ENCODE data around the gene EFCAB11. TPM values are rescaled to one million over a fixed set of nuclear protein-coding genes. Genes with fewer than 3 reads are reported as not detected.

The EFCAB11 gene
- polyA plus RNA-seq, 3 donors, result 2.8 to 8.7 (median 4.8) TPM

DNA sequence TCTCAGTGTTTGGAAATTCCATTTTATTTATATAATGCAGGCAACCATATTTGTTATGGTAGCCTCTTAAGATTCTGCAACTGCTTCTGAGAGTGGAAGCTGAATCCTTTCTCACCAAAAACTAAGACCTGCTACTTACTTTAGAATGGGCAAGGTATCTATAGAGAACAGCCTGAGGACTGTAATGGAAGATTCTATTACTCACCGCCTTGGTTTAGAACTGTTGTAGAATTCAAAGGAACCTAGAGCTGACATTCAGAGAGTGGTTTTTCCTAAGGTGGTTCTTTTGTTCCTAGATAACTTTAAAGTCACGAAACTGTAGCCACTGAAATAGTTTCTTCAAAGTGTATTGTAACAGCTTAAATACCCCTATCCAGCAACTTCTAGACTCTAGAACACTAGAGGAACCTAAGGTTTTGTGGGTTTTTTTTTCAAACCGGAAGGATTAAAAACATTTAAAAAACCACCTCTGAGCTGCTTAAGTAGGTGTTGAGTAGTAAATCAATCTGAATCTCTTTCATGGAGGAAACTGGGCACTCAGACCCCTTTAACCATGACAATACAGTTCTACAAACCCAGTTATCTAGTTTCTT lies 5.4 kb upstream of the EFCAB11 start:
- H3K27ac ChIP-seq (ENCODE audit: low read depth, low read length), result no peak overlapping the region
- 76 to 92% (median 86%) methylated on average over 3 of the region's 3 CpGs for WGBS, 3 donors

DNA sequence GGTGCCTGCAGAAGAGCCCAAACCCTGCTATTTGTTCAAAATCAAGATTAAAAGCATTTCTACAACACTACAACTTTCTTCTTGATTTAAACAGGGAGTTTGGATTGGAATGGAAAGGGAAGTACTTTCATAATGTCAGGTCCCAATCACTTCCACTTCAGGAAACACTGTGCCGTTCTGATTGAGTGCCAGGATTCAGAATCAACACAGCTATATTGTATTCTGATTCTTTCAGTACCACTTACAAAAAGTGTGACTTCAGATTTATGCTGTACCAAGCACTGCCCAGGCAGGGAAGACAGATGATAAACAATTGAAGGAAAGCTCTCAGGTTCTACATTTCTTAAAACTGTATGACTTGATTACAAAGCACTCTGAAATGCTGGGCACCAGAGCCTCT lies 4.4 kb upstream of the EFCAB11 start:
- no peak overlapping the region for H3K27ac ChIP-seq (ENCODE audit: low read depth, low read length)
- WGBS, 3 donors, result 39 to 75% (median 46%) methylated on average over 1 of the region's 1 CpG

DNA sequence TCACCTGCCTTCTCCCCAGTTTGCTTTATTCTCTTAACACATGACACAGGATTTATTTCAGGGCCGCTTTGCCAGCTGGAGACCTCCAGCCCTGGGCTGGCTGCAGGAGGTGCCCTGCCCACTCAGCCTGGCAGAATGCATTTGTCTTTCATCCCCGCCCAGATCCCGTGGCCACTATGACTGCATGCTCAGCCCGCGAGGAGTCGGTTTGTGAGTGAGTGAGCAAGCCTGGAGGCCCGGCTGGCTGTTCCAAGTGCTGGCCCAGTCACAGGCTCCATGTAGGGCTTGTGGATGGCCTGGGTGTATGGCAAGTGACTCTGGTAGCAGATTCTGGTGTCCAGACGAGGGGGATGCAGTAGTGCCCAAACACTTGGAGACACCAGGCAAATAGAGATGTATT lies 3.3 kb upstream of the EFCAB11 start:
- WGBS, 3 donors, result 88 to 97% (median 95%) methylated on average over 8 of the region's 8 CpGs
- no peak overlapping the region for H3K27ac ChIP-seq (ENCODE audit: low read depth, low read length)

DNA sequence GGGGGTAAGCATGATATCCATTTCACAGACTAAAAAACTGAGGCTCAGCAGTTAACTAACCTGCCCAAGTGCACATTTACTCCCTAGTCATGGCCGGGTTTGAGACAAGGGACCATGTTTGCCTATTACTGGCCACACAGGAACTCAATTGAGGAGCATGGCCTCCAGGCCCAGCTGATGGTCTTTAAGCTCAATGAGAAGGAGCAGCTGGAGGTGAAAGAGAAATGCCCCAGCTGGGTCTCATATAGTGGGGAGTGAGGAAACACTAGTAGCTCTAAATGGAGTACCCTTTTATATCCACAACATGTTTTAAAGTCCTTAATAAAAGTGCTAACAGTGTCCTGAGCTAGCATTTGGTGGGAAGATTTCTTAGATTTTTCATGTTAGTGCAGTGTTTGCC lies 2.8 kb upstream of the EFCAB11 start:
- 88 to 97% (median 91%) methylated on average over 1 of the region's 1 CpG for WGBS, 3 donors
- H3K27ac ChIP-seq (ENCODE audit: low read depth, low read length), result no peak overlapping the region

DNA sequence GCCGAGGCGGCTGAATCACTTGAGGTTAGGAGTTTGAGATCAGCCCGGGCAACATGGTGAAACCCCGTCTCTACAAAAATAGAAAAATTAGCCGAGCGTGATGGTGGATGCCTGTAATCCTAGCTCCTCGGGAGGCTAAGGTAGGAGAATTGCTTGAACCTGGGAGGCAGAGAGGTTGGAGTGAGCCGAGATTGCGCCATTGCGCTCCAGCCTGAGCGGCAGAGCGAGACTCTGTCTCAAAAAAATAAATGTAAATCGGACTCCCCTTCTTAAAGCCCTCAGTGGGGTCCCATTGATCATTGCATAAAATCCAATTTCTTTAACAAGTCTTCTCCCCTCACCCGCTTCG lies 2.1 kb upstream of the EFCAB11 start:
- WGBS, 3 donors, result 17 to 40% (median 33%) methylated on average over 15 of the region's 15 CpGs
- H3K27ac ChIP-seq (ENCODE audit: low read depth, low read length), result no peak overlapping the region

DNA sequence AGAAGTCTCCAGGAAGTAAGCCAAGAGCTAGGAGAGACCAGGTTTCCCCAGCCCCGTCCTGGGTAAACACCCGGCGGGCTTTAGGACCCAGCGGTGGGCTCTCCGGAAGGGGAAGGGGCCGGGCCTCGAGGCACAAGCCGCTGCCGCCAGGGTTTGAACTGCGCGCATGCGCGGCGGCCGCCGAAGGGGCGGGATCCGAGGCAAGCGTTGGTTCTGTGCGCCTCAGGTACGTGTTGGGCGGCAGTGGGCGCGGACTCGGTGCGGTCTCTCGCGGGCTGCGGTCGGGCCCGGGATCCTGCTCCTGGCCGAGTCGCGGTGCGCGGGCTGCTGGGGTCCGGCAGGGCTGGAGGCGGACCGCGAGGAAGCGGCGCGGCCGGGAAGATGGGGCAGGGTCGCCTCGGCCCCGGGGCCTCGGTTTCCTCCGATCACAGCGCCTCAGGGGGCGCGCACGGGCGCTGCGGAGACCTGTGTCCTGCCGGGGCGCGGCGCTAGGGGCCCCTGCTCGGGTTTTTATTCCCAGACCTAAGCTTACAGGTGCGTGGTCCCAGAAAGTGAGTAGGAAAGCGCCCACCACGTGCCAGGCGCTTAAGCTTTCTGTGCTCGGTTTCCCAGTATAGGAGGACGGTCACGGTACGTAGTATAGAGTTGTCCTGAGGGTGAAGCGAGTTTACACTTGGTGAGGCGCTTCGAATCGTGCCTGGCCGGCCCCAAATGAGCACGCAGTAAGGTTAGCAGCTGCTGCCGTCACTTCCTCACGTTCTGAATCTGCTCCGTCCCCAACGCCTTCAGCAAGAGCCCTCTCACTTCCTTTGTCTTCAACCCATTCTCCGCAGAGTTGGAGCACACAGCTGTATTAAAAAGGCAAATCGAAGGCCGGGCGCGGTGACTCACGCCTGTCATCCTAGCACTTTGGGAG lies 1.5 kb upstream of the EFCAB11 start, which contains the start of gene TDP1:
Gene TDP1 (plus strand): TSS at position 183 of the 916 bp plus-strand sequence. CDS start 7,188 bp downstream, outside the sequence.
- H3K27ac ChIP-seq (ENCODE audit: low read depth, low read length), result peak within 1 kb of the TSS; percentile 58
- WGBS, 3 donors, result 0 to 1% (median 1%) methylated on average over 80 to 84 of the region's 84 CpGs

DNA sequence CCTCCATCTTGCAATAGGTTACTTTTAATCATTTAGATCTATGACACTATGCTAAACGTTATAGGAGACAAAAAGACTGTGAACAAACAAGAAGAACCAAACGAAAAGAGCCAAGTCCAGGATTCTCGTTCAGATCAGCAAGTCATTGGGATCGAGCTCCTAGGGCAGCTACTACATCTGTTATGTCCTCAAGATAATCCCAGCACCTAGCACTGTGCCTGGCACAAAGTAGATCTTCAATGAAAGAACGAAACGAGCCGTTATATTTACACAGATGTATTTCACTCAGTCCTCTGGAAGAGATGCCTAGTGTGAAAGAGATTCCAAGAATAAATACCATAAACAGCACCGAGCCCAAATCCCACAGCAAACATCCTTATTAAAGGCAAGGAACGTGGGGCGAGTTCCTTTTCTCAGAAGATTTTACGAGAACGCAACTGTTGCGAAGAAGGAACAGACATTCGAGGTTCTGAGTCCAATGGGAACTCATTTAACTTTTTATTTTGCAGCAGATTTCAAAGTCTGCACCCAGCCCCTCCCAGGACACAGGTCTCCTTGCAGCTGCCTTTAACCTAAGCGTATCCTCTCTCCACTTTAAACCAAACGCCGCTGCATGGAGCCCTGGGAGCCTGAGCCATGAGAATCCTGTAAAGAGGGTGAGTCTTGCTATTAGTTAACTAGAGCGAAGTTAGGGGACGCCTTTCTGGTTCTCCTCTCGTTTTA lies 653 bp upstream of the EFCAB11 start:
- 0 to 3% (median 2%) methylated on average over 20 of the region's 20 CpGs for WGBS, 3 donors
- peak overlapping the region; percentile 58 for H3K27ac ChIP-seq (ENCODE audit: low read depth, low read length)

DNA sequence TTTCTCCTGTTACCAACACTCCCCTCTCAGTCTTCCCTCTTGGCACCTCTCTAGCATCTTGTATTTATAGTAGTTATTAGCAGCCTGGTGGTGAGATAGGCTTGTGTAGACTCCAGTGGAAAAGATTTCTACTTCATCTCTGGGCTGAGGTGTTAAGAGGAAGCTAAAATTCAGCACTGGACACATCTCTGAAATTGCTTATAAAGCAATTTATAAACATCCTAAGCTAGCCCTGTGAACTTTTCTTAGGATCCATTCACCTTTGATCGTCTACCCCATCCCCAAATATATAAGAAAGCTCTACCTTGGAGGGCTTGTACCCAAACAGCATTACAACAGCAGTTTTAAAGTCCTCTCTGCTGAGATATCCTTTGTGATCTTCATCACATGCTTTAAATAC lies 928 bp downstream of the EFCAB11 start:
- H3K27ac ChIP-seq (ENCODE audit: low read depth, low read length), result no peak overlapping the region
- 56 to 64% (median 56%) methylated on average over 1 of the region's 1 CpG for WGBS, 3 donors

DNA sequence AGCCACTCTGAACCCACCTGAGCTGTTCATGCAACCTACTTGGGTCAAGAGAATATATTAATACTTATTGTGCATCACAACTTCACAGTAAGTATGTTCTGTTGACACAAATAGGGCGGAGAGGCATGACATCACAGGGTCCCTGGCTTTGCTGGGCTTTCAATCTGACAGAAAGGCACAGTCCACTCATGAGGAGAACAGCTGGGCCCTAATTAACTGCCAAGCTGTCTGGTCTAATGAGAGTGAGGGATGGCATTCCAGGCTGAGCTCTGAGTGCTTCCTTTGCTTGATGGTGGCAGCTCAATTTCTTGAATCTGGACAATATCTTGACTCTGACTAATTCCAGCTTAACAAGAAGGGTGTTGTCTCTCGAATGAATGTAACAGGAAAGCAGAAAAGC lies 2.0 kb downstream of the EFCAB11 start:
- WGBS, 3 donors, result 84 to 90% (median 86%) methylated on average over 2 of the region's 2 CpGs
- H3K27ac ChIP-seq (ENCODE audit: low read depth, low read length), result no peak overlapping the region

DNA sequence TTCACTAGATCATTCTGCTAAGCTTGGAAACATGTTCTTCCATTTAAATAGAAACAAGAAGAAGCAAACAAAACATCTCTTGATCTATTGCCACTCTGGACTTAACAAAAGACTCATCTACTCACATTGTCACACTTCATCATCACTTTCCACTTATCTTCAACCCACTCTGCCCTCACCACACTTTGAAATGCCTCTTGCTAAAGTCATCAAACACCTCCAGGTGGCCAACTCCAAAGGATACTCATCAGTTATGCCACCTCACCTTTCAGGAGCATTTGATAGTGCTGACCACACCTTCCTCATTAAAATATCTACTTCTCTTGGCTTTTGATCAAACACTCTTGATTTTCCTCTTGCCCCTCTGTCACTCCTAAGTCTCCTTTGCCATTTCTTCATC lies 7.2 kb downstream of the EFCAB11 start:
- H3K27ac ChIP-seq (ENCODE audit: low read depth, low read length), result no peak overlapping the region

DNA sequence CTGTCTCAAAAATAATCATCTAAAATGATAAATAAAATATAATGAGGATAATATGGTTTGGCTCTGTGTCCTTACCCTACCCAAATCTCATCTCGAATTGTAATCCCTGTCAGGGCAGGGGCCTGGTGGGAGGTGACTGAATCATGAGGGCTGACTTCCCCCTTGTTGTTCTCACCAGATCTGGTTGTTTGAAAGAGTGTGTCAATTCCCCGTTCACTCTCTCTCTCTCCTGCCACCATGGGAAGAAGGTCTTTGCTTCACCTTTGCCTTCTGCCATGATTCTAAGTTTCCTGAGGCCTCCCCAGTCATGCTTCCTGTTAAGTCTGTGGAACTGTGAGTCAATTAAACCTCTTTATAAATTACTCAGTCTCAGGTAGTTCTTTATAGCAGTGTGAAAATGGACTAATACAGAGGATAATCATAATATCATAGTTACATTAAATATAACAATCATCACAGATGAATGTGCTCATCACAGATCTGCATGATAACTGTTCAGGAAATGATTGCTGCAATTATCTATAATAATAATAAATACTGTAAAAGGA lies 12.6 kb downstream of the EFCAB11 start:
- no peak overlapping the region for H3K27ac ChIP-seq (ENCODE audit: low read depth, low read length)
- WGBS, 3 donors, result 70 to 86% (median 77%) methylated on average over 2 of the region's 2 CpGs

DNA sequence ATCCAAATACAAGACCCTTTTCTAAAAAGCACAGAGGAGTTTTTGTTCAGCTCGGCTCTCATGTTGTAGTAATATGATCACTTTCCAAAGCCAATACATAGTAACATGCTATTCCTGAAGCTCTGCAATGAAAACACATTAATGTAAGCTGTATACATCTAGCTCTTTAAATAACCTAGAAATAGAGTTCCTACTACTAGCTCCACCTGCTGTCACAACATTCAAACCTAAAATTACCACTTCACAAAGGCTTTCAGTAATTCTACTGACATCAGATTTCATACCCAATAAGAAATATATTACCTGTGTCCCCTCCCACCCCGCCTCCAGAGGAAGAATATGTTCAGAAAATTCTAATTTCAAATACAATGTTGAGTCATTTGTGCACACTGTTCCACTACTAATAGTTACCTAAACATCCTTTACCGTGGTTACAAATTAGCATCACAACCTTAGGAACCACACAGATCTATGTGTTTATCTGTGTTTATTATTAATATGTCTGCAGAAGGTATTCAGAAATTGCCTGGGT lies 17.8 kb downstream of the EFCAB11 start:
- no peak overlapping the region for H3K27ac ChIP-seq (ENCODE audit: low read depth, low read length)
- 46 to 77% (median 58%) methylated on average over 3 of the region's 3 CpGs for WGBS, 3 donors

DNA sequence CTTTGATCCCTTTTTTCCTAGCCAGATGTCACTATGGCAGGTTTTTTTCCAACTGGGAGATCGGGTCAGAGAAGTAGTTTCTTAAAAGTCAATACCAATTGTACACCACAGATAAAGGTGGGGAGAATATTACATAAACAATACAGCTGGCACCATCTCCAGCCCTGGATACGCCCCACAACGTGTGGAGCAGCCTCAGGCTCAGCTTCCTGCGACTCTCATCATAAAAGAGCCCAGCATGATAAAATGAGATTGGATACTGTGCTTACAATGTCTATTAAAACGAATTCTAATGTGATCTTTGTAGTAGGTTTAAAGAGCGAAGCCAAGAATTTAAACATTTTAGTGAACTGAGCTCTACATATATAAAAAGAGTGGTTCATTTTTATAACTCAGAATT lies 21.5 kb downstream of the EFCAB11 start:
- no peak overlapping the region for H3K27ac ChIP-seq (ENCODE audit: low read depth, low read length)
- 48 to 77% (median 77%) methylated on average over 6 of the region's 6 CpGs for WGBS, 3 donors

DNA sequence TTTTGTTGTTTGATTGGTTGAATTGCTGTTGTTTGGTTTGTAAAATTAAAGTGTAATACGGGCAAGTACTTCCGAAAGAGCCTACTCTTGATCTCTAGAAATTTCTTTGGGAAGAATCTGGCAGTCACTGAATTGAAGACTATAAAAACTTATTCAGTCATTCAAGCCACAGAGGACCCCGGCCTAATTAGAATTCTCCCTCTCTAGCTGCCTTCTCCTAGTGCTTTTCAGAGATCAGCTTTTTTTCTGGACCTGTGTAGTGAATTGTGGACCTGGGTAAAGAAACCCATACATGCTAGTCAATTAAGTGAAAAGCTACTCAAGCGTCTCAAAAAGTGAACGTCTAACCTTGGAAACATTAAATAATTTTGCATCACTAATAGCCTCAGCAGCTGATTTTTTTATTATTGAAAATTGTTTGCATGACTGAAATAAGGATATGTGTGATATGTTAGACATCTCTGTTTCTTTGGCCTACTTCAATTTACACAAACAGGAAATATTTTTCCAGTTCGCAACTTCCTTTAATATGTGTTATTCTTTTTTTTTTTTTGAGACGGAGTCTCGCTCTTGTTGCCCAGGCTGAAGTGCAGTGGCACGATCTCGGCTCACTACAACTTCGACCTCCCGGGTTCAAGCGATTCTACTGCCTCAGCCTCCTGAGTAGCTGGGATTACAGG lies 27.2 kb downstream of the EFCAB11 start:
- no peak overlapping the region for H3K27ac ChIP-seq (ENCODE audit: low read depth, low read length)
- 80 to 87% (median 87%) methylated on average over 13 of the region's 13 CpGs for whole genome bisulfite sequencing, 3 donors

DNA sequence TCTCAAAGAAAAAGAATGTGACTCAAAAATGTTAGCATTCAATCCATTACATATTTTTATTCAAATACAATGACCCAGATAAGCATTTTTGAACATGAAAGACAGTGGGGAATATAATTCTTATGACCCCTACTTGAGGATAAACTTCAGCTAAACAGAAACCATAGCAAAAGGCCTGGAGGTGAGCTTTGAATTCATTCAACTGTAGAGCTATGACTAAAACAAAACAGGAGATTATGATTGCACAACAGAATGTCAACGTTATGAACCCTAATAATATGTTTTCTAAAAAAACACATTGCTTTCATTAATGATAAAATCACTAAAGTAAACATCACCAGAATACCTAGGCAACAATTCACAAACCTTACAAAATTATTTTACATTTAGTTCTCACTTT lies 27.8 kb downstream of the EFCAB11 start:
- H3K27ac ChIP-seq (ENCODE audit: low read depth, low read length), result no peak overlapping the region
- 16 to 20% (median 17%) methylated on average over 1 of the region's 1 CpG for WGBS, 3 donors

DNA sequence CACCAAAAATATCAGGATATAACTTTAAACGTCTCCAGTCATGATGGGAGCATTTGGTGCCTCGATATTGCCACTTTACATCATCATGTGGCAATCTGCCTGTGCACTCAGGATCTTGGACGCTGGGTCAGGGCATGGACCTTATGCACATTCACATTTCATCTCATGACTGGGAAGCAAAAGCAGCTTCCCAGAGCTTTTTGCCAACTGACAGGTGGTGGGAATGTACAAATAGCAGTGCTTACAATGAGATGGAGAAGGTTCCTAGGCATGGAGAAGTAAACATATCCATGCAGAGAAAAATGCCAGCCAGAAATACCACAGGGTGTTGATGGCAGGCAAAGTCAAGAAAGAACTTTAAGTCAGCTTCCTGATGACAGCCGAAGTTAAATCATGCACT lies 30.3 kb downstream of the EFCAB11 start:
- 47 to 90% (median 86%) methylated on average over 4 of the region's 4 CpGs for WGBS, 3 donors
- H3K27ac ChIP-seq (ENCODE audit: low read depth, low read length), result no peak overlapping the region

DNA sequence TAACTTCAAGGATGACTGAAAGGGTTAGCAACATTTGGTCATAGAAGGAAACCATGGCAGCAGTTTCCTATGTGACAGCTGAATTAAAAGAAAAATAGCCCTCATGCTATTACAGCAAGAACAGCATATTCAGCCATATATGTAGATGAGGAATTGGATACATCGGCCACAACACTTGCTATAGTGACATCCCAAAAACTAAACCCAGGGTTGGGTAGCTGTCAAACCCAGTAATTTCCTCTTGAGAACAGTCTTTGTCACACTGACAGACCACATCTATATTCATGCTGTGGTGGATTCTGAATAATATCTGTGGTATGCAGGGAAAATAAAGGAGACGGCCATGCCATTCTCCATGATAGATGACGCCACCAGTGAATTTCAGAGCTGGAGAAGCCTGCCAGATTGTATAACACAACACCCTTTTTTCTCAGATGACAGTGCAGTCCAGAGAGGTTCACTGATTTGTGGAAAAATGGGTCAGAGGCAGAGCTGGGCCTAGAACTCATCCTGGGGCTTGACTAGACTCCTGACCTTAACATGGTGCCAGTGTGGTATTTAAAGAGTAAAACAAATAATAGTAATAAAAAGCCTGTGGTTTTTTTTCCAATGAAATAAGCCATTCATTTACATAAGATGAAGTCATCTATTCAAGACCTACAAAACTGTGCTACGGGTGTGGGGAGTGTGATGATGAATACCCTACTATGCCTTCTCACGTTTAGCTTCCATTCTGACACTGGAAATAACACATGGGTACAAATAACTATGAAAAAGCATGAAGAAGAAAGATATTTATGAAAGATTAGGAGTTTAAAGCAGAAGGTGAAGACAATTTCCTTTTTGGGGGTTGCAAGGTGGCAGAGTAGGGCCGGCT lies 32.3 kb downstream of the EFCAB11 start:
- 93 to 95% (median 94%) methylated on average over 6 of the region's 6 CpGs for WGBS, 3 donors
- no peak overlapping the region for H3K27ac ChIP-seq (ENCODE audit: low read depth, low read length)

Data from adipose tissue (tissue), 3 donors.